ENCODE data around the gene SLC22A4. TPM values are rescaled to one million over a fixed set of nuclear protein-coding genes. Genes with fewer than 3 reads are reported as not detected.
A peak's percentile ranks its signal among the peaks of the same experiment; 100 is the strongest.

SLC22A4 gene
- total and polyA plus RNA-seq, 2 of the 8 experiments (the other 6 are each of a cell fraction or from before 2014, with no cell fraction given): 0.45 to 0.60 TPM

DNA sequence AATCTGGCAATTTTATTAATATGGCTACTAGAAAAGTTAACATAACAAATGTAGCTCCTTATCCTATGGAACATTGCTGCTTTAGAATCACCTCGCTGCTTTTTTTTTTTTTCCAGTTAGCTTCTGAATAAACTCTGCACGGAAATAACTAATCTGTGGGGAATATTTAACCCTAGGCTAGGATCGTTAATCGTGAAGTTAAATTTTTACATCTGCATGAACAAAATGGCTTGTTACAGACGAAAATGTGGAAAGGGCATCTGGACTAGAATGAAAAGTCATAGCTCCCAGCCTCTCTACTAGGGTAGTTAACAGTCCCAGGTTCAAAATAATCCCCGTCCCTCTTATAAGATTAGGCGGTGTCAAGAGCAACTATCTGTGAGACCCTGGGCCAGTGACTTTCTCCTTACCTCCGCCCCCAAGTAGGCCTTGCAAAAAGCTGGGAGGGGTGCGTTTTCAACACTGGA lies 74.8 kb downstream of the SLC22A4 start:
- DNase-seq (ENCODE audit: low read depth in 1 of 2, low spot score in 2 of 2) (no peak), FAIRE-seq (no peak)
- no peak overlapping the region for H2BK12ac ChIP-seq (ENCODE audit: low read depth, low read length)
- H3K18ac ChIP-seq (ENCODE audit: extremely low read depth, low read length): no peak overlapping the region; the same call in 1 of the 2 replicates
- H3K14ac ChIP-seq (ENCODE audit: insufficient read length): no peak overlapping the region
- H3K27me3 ChIP-seq (replicated peaks in 1 of 4; ENCODE audit: control insufficient read depth in 3 of 4, extremely low read depth in 1 of 4, insufficient read depth in 3 of 4, low read length in 3 of 4): peaks cover 0 to 18% (median 8%) of the 10 kb centered on the region in 4 experiments; a peak in 5 of 7 replicates
- TF ChIP-seq SAP30 (IDR thresholded peaks at IDR 0.05; ENCODE audit: insufficient read depth, insufficient replicate concordance, low read length) (no peak), TAF1 (IDR thresholded peaks at IDR 0.05; ENCODE audit: low read depth, low read length) (no peak), FOSL1 (IDR thresholded peaks at IDR 0.05; ENCODE audit: insufficient read depth, low read depth, low read length) (no peak), EZH2 (IDR thresholded peaks at IDR 0.05; ENCODE audit: low read depth, low read length, severe bottlenecking) (no peak), EP300 (IDR thresholded peaks at IDR 0.05; ENCODE audit: borderline replicate concordance in 1 of 2, low read depth in 2 of 2, low read length in 2 of 2) (no peak)
- TF ChIP-seq, protein P1, sequence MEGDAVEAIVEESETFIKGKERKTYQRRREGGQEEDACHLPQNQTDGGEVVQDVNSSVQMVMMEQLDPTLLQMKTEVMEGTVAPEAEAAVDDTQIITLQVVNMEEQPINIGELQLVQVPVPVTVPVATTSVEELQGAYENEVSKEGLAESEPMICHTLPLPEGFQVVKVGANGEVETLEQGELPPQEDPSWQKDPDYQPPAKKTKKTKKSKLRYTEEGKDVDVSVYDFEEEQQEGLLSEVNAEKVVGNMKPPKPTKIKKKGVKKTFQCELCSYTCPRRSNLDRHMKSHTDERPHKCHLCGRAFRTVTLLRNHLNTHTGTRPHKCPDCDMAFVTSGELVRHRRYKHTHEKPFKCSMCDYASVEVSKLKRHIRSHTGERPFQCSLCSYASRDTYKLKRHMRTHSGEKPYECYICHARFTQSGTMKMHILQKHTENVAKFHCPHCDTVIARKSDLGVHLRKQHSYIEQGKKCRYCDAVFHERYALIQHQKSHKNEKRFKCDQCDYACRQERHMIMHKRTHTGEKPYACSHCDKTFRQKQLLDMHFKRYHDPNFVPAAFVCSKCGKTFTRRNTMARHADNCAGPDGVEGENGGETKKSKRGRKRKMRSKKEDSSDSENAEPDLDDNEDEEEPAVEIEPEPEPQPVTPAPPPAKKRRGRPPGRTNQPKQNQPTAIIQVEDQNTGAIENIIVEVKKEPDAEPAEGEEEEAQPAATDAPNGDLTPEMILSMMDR (IDR thresholded peaks at IDR 0.05; ENCODE audit: control extremely low read depth in 1 of 3, insufficient read depth in 1 of 3, low read depth in 1 of 3, low read length in 3 of 3): no peak
- H2AK5ac ChIP-seq (ENCODE audit: low read depth, low read length): no peak overlapping the region
- WGBS, 2 experiments (ENCODE audit: extremely low coverage in 1 of 2, insufficient coverage in 1 of 2, insufficient read length in 1 of 2, insufficient replicate concordance in 2 of 2, low coverage in 1 of 2, low lambda C conversion rate in 2 of 2, missing lambda C conversion rate in 1 of 2): 21% methylated on average over 9 of the region's 9 CpGs; no CpG with 5 or more reads in 1 of the 2 experiments
- no peak overlapping the region for H4K5ac ChIP-seq (ENCODE audit: insufficient read length, low read depth, low read length)
- no peaks in the 10 kb centered on the region for H4K20me1 ChIP-seq (replicated peaks in 1 of 2; ENCODE audit: control insufficient read depth in 1 of 2, insufficient read depth in 2 of 2, low read length in 2 of 2)
- H3K4me2 ChIP-seq (ENCODE audit: insufficient read depth in 1 of 2, low read depth in 2 of 2, low read length in 2 of 2): peak overlapping the region; percentile 72 to 79
- no peaks in the 10 kb centered on the region; the same call in 1 of the 2 replicates for H3K79me1 ChIP-seq (ENCODE audit: low read depth, low read length)
- H2BK120ac ChIP-seq (replicated peaks; ENCODE audit: low read depth, low read length): no peak overlapping the region
- no peaks in the 10 kb centered on the region for H3K79me2 ChIP-seq (ENCODE audit: control insufficient read depth in 1 of 2, insufficient read depth in 2 of 2, low read length in 2 of 2)
- POLR2A ChIA-PET (ENCODE audit: partially characterized antibody): interaction anchor here (0.7 to 2.3 kb wide), 4 partner anchors 11 to 121 kb away, joined by 3 to 9 read pairs (median 4); partner anchors contain the start of genes IRF1 and SLC22A4
- no peak overlapping the region for H3K27ac ChIP-seq (ENCODE audit: low read depth, low read length)
- peaks cover 0 to 4% (median 2%) of the 10 kb centered on the region in 4 experiments; a peak in 2 of 7 replicates for H3K4me1 ChIP-seq (replicated peaks in 1 of 4; ENCODE audit: control insufficient read depth in 3 of 4, insufficient read depth in 4 of 4, low read length in 3 of 4)
- H3K56ac ChIP-seq (replicated peaks; ENCODE audit: insufficient read length, low read depth, low read length): no peak overlapping the region
- H3K36me3 ChIP-seq (ENCODE audit: control insufficient read depth in 2 of 4, insufficient read depth in 4 of 4, low read length in 3 of 4): no peaks in the 10 kb centered on the region
- H4K91ac ChIP-seq (replicated peaks; ENCODE audit: insufficient read length, low read length): no peak overlapping the region
- H3K4me3 ChIP-seq (ENCODE audit: extremely low read depth in 1 of 4, insufficient read depth in 2 of 4, low read depth in 3 of 4, low read length in 4 of 4): peak overlapping the region; percentile 47 to 72 (median 60)
- no peak overlapping the region for H3K23ac ChIP-seq (ENCODE audit: insufficient read length)
- no peak overlapping the region for H2BK20ac ChIP-seq (ENCODE audit: low read length)
- H3K4ac ChIP-seq (replicated peaks; ENCODE audit: insufficient read length, low read depth, low read length): no peak overlapping the region
- H4K8ac ChIP-seq (ENCODE audit: extremely low read depth, insufficient read depth, low read length): peak overlapping the region; percentile 85
- no peak overlapping the region for H2BK5ac ChIP-seq (ENCODE audit: low read depth, low read length)
- peak overlapping the region; percentile 64 for H2AFZ ChIP-seq (ENCODE audit: low read length)
- H3K23me2 ChIP-seq (ENCODE audit: low read depth, low read length): peaks cover 12% of the 10 kb centered on the region; the same call in 1 of the 2 replicates
- H3K9ac ChIP-seq (replicated peaks in 1 of 4; ENCODE audit: extremely low read depth in 1 of 4, low read depth in 3 of 4, low read length in 3 of 4): peak overlapping the region in 2 of 4 experiments; percentile 34 to 50; a peak in 4 of 7 replicates
- H3K9me3 ChIP-seq (ENCODE audit: insufficient read depth in 2 of 2, low read depth in 1 of 2, low read length in 1 of 2): no peaks in the 10 kb centered on the region
- 0 out of 2 replicates have a peak overlapping the region, but pooled peaks have one; percentile 61 for H2BK15ac ChIP-seq (ENCODE audit: low read length)
- CTCF ChIA-PET (ENCODE audit: partially characterized antibody): interaction anchor here (0.5 to 2.6 kb wide), 13 partner anchors 14 to 304 kb away, joined by 3 to 10 read pairs (median 4); no protein-coding TSS in a partner anchor

All from H1 (cell line).